Psoas muscle (tissue), 8 donors: Measurements from ENCODE around the gene TIPARP. TPM values are rescaled to one million over a fixed set of nuclear protein-coding genes. Genes with fewer than 3 reads are reported as not detected.

Experiments
- ATAC-seq, 4 donors: fragments of 200-7000 bp; cut with Tn5 transposase; one replicate each; pipeline ENCODE4 v1.9.1; 2020; ENCODE audit warnings: moderate library complexity in 3 of 4, mild to moderate bottlenecking in 2 of 4
- DNase-seq, 2 donors: peaks; one replicate each; pipeline ENCODE4 v3.0.0-alpha.2; 2020
- H3K27ac ChIP-seq: fragments of 200-600 bp; one replicate; pipeline ENCODE4 v1.8.0; 2022
- H3K27me3 ChIP-seq, 3 donors: fragments of 200-600 bp in 1 of 3; one replicate each; pipeline versions ENCODE4 v1.6.1 to v1.8.0; 2013 to 2022; ENCODE audit warnings: low read length in 2 of 3, mild to moderate bottlenecking in 2 of 3, moderate library complexity in 1 of 3; ENCODE audit not compliant: insufficient read depth in 3 of 3
- H3K36me3 ChIP-seq, 2 donors: fragments of 200-600 bp in 1 of 2; one replicate each; pipeline versions ENCODE4 v1.6.1 to v1.8.0; 2013 to 2022; ENCODE audit warnings: low read depth in 1 of 2, mild to moderate bottlenecking in 1 of 2, moderate library complexity in 1 of 2; ENCODE audit not compliant: insufficient read depth in 1 of 2
- H3K4me1 ChIP-seq: fragments of 200-600 bp; one replicate; pipeline ENCODE4 v1.8.0; 2022
- H3K4me3 ChIP-seq: fragments of 200-600 bp; one replicate; pipeline ENCODE4 v1.8.0; 2022; ENCODE audit warnings: mild to moderate bottlenecking
- H3K9me3 ChIP-seq: fragments of 200-600 bp; one replicate; pipeline ENCODE4 v1.8.0; 2022
- WGBS, 3 donors: extraction: QIAGEN DNeasy Blood & Tissue Kit; methylation state at CpG; one replicate each; pipeline versions ENCODE4 v1.1.6 to v1.1.7; 2013; 5-methylcytosine and 5-hydroxymethylcytosine counted together
- intact Hi-C, 2 donors: fragments of 100-400 bp; cut with DNase I; formaldehyde crosslinking; loops; one replicate each; pipeline versions ENCODE4 v1.11.0 to v1.14.2; 2022
- polyA plus RNA-seq, 3 donors: library from polyadenylated mRNA; stranded (reverse); fragments of 200-250 nt; gene quantifications; one replicate each; pipeline ENCODE4 v1.2.3, GENCODE V29; 2013
- total RNA-seq, 4 donors: library from RNA; stranded (reverse); fragmentation: NEBNext Ultra II Directional in 2 of 4; extraction: Animal tissue kit (Norgen Biotek cat#: 25700) in 2 of 4; gene quantifications; one replicate each; pipeline versions ENCODE4 v1.2.1 to v1.2.4, GENCODE V29; 2021 to 2023
- TF ChIP-seq, protein P1 (sequence below): fragments of 200-600 bp; IDR thresholded peaks from one replicate; pipeline ENCODE4 v1.8.0; 2022; ENCODE audit warnings: antibody characterized with exemption
- donor health status: healthy with polysubstance abuse.
- donor health status: DM: no; HTN: no; CAD: no; lungs with moderate emphysema.
- donor health status: Bipolar disorder and iron deficiency.
- donor health status: healthy.
- donor health status: DM: yes; HTN: yes; CAD: no.
- donor health status: DM: no; HTN: no; CAD: no.
- donor health status: DM: no; HTN: no; CAD: no.
- donor health status: DM: yes; HTN: yes; CAD: no.

Gene TIPARP
- total and polyA plus RNA-seq, 7 donors: 9.4 to 22.3 (median 15.0) TPM

DNA sequence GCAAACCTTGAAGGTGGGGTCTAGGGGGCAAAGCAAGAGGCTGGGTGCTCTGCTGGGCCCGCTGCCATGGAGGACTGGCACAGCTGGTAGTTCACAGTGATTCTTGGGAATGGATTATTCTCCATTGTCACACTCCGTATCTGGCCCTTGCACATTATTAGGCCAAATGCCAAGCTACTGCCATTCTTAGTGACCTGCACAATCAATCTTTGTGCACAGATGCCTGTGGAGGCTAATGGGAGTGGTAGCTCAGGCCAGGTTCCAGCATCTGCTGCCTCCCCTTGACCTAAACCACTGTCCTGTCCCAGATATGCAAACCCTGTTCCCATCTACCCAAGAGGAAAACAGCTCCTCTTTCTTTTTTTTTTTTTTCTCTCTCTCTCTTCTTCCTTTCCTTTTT lies 67.5 kb downstream of the TIPARP start:
- DNase-seq (no peak), ATAC-seq (no peak)
- Histone ChIP-seq H3K36me3 (no peaks in the 10 kb centered on the region), H3K9me3 (no peaks in the 10 kb centered on the region), H3K4me1 (no peaks in the 10 kb centered on the region), H3K27ac (no peak overlapping the region), H3K27me3 (peaks cover 0 to 2% (median 0%) of the 10 kb centered on the region in 3 donors), H3K4me3 (no peak overlapping the region)
- TF ChIP-seq, protein P1, sequence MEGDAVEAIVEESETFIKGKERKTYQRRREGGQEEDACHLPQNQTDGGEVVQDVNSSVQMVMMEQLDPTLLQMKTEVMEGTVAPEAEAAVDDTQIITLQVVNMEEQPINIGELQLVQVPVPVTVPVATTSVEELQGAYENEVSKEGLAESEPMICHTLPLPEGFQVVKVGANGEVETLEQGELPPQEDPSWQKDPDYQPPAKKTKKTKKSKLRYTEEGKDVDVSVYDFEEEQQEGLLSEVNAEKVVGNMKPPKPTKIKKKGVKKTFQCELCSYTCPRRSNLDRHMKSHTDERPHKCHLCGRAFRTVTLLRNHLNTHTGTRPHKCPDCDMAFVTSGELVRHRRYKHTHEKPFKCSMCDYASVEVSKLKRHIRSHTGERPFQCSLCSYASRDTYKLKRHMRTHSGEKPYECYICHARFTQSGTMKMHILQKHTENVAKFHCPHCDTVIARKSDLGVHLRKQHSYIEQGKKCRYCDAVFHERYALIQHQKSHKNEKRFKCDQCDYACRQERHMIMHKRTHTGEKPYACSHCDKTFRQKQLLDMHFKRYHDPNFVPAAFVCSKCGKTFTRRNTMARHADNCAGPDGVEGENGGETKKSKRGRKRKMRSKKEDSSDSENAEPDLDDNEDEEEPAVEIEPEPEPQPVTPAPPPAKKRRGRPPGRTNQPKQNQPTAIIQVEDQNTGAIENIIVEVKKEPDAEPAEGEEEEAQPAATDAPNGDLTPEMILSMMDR: no peak
- WGBS, 3 donors: 32 to 69% (median 43%) methylated on average over 2 of the region's 2 CpGs
- intact Hi-C loops: no loop called here

DNA sequence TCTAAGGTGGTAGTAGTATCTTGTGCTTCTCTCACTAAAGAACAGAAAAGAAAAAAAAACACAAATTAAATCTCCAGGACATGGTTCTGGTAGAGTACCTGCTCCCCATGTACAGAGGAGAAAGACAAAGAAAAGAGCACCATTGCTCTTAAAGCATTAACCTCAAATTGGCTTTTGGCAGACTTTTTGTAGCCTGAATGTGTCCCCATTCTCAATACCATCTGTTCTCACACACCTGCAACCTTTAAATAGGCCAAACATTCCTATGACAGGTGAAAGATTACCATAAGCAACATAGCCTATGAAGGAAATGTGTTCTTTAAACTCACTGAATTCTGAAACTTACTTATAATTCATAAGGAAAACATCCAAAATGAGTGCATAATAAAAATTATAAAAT lies 68.0 kb downstream of the TIPARP start:
- Histone ChIP-seq H3K36me3 (no peaks in the 10 kb centered on the region), H3K27me3 (peaks cover 0 to 2% (median 0%) of the 10 kb centered on the region in 3 donors), H3K4me1 (no peaks in the 10 kb centered on the region), H3K9me3 (no peaks in the 10 kb centered on the region), H3K27ac (no peak overlapping the region), H3K4me3 (no peak overlapping the region)
- ATAC-seq: no peak
- intact Hi-C loops: no loop called here
- TF ChIP-seq, protein P1: no peak
- no peak for DNase-seq

DNA sequence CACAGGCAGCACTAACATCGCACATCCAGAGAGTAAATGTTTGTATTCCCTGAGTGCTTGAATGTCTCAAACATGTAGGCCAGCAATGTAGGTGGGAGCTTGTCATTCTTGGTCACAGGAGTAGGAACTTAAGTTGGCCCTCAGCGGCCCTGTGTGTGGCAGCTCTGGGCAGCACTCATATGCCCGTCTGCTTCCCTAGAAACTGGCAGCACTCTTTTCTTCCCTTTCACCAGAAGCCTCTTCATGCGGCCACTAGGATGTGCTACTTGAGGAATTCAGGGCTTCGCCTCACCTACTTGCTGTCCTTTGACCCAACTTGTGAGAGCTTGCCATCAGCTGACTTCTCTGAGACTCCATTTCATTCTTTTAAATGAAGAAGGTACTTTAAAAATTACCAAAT lies 69.5 kb downstream of the TIPARP start:
- WGBS, 3 donors: 87 to 89% (median 88%) methylated on average over 5 of the region's 5 CpGs
- intact Hi-C loops: no loop called here
- Histone ChIP-seq H3K4me3 (no peak overlapping the region), H3K36me3 (no peaks in the 10 kb centered on the region), H3K4me1 (no peaks in the 10 kb centered on the region), H3K27ac (no peak overlapping the region), H3K9me3 (no peaks in the 10 kb centered on the region), H3K27me3 (peaks cover 0 to 2% (median 0%) of the 10 kb centered on the region in 3 donors)
- ATAC-seq: no peak
- no peak for DNase-seq
- TF ChIP-seq, protein P1: no peak

DNA sequence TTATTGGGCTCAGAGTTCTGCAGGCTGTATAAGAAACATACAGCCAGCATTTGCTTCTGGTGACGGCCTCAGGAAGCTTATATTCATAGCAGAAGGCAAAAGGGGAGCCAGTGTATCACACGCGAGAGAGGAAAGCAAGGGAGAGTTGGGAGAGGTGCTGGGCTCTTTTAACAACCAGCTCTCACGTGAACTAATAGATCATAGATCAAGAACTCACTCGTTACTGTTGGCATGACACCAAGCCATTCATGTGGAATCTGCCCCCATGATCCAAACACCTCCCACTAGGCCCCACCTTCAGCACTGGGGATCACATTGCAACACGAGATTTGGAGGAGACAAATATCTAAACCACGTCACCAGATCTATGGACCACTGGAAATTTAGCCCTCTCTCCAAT lies 70.2 kb downstream of the TIPARP start:
- Histone ChIP-seq H3K4me3 (no peak overlapping the region), H3K4me1 (no peaks in the 10 kb centered on the region), H3K36me3 (no peaks in the 10 kb centered on the region), H3K9me3 (no peaks in the 10 kb centered on the region), H3K27ac (no peak overlapping the region), H3K27me3 (peaks cover 0 to 2% (median 0%) of the 10 kb centered on the region in 3 donors)
- intact Hi-C loops: no loop called here
- TF ChIP-seq, protein P1: no peak
- ATAC-seq (no peak), DNase-seq (no peak)
- 81 to 82% (median 82%) methylated on average over 7 of the region's 7 CpGs for WGBS, 3 donors

DNA sequence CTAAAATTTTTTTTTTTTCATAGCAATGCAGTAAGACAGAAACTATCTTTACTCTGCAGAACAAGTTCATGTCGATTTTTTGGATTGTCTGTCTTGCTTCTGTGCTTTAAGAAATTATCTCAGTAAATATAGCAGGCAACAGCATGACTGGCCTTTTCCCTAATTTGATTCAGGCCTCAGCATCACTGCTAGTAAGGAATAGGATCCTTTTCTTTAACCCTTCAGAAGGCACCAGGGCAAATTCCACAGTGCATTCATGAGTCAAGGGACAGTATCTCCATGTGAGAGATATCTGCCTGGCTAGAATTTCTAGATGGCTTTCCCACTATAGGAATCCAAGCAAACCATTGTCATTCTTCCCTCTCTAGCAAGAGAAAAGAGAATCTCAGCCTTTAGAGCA lies 71.4 kb downstream of the TIPARP start:
- H3K4me1 ChIP-seq: no peaks in the 10 kb centered on the region
- peaks cover 0 to 2% (median 0%) of the 10 kb centered on the region in 3 donors for H3K27me3 ChIP-seq
- intact Hi-C loops: no loop called here
- no peak for DNase-seq
- H3K9me3 ChIP-seq: no peaks in the 10 kb centered on the region
- no peaks in the 10 kb centered on the region for H3K36me3 ChIP-seq
- no peak overlapping the region for H3K27ac ChIP-seq
- H3K4me3 ChIP-seq: no peak overlapping the region
- TF ChIP-seq, protein P1: no peak
- 64 to 79% (median 72%) methylated on average over 1 of the region's 1 CpG for WGBS, 3 donors
- no peak for ATAC-seq
